Prostate gland (tissue), 2 donors: ENCODE measurements around the gene WTAP. TPM values are rescaled to one million over a fixed set of nuclear protein-coding genes. Genes with fewer than 3 reads are reported as not detected.

ENCODE experiments used
- DNase-seq: peaks from one replicate; pipeline ENCODE4 v3.0.0-alpha.2; 2019; ENCODE audit warnings: low spot score
- H3K27ac ChIP-seq, 2 donors: fragments of 200-600 bp; sonication (generic); 2 replicates each; pipeline ENCODE4 v1.5.1; 2017 to 2019
- H3K27me3 ChIP-seq: fragments of 200-600 bp; sonication (generic); replicated peaks from 2 replicates; pipeline ENCODE4 v1.5.1; 2019; ENCODE audit not compliant: insufficient read depth
- H3K36me3 ChIP-seq, 2 donors: fragments of 200-600 bp; sonication (generic); 1 replicate in 1 of 2; 2 replicates in 1 of 2; pipeline versions ENCODE4 v1.5.1 to v1.8.1; 2017 to 2019
- H3K4me1 ChIP-seq: fragments of 200-600 bp; sonication (generic); replicated peaks from 2 replicates; pipeline ENCODE4 v1.5.1; 2019
- H3K4me3 ChIP-seq, 2 donors: fragments of 200-600 bp; sonication (generic); 2 replicates each; pipeline ENCODE4 v1.5.1; 2017 to 2019
- H3K9me3 ChIP-seq: fragments of 200-600 bp; sonication (generic); 2 replicates; pipeline ENCODE4 v1.5.1; 2017
- CTCF ChIP-seq, 4 experiments: fragments of 200-600 bp in 2 of 4; fragments of 450-650 bp in 2 of 4; sonication (generic) in 2 of 4; IDR thresholded peaks; 1 replicate in 3 of 4; 2 replicates in 1 of 4; pipeline ENCODE4 v1.5.1; 2016 to 2019; ENCODE audit warnings: antibody characterized with exemption in 4 of 4, mild to moderate bottlenecking in 2 of 4, moderate library complexity in 2 of 4
- POLR2A ChIP-seq: fragments of 450-650 bp; IDR thresholded peaks from one replicate; pipeline ENCODE4 v1.6.1; 2016; ENCODE audit warnings: antibody characterized with exemption, mild to moderate bottlenecking
- POLR2AphosphoS5 ChIP-seq: sonication (generic); formaldehyde crosslinking; IDR thresholded peaks from one replicate; pipeline ENCODE4 v1.6.1; 2017; ENCODE audit warnings: antibody characterized with exemption
- WGBS: methylation state at CpG from one replicate; pipeline ENCODE4 v1.1.5; 2018; 5-methylcytosine and 5-hydroxymethylcytosine counted together
- intact Hi-C: fragments of 100-400 bp; cut with DNase I; formaldehyde crosslinking; loops from one replicate; pipeline ENCODE4 v1.14.2; 2022
- total RNA-seq, 2 donors: library from RNA; depleted of rRNA; stranded (reverse); fragments of >200 nt; gene quantifications; one replicate each; pipeline ENCODE4 v1.1.0, GENCODE V29; 2016

The WTAP gene
- total RNA-seq, 2 donors from 2014 or later, result 84.1 to 99.3 TPM

- H3K4me1 ChIP-seq, result peaks cover 8% of the 10 kb centered on the region
- H3K9me3 ChIP-seq, result no peaks in the 10 kb centered on the region
- intact Hi-C loops, result no loop called here
- TF ChIP-seq POLR2AphosphoS5 (no peak), POLR2A (no peak), CTCF (IDR thresholded peaks at IDR 0.05) (no peak)
- H3K36me3 ChIP-seq, result no peaks in the 10 kb centered on the region
- no peak for DNase-seq
- no peak overlapping the region for H3K4me3 ChIP-seq
- H3K27me3 ChIP-seq, result no peaks in the 10 kb centered on the region
- 68% methylated on average over 6 of the region's 6 CpGs for WGBS
- peak overlapping the region in 1 of 2 donors; percentile 41 for H3K27ac ChIP-seq
Measured at GRCh38 chr6:159753081-159753872, 26.0 kb downstream of the WTAP start.

- Histone ChIP-seq H3K36me3 (no peaks in the 10 kb centered on the region), H3K27ac (peak overlapping the region in 1 of 2 donors; percentile 41), H3K9me3 (no peaks in the 10 kb centered on the region), H3K27me3 (no peaks in the 10 kb centered on the region), H3K4me1 (peaks cover 8% of the 10 kb centered on the region), H3K4me3 (no peak overlapping the region)
- no peak for DNase-seq
- intact Hi-C loops, result no loop called here
- 85% methylated on average over 2 of the region's 2 CpGs for WGBS
- no peak for TF ChIP-seq POLR2AphosphoS5
- TF ChIP-seq CTCF (IDR thresholded peaks at IDR 0.05), result no peak
- no peak for TF ChIP-seq POLR2A
Measured at GRCh38 chr6:159754401-159754800, 27.1 kb downstream of the WTAP start.

GRCh38 chr6:159754959-159755914 is 27.9 kb downstream of the WTAP start:
- no peak for DNase-seq
- no peaks in the 10 kb centered on the region for H3K27me3 ChIP-seq
- H3K4me1 ChIP-seq, result peaks cover 8% of the 10 kb centered on the region
- intact Hi-C loops, result no loop called here
- H3K27ac ChIP-seq, result peak overlapping the region; percentile 21 to 41
- H3K4me3 ChIP-seq, result no peak overlapping the region
- H3K36me3 ChIP-seq, result no peaks in the 10 kb centered on the region
- TF ChIP-seq POLR2AphosphoS5, result no peak
- no peak for TF ChIP-seq POLR2A
- no peak for TF ChIP-seq CTCF (IDR thresholded peaks at IDR 0.05)
- H3K9me3 ChIP-seq, result no peaks in the 10 kb centered on the region
- 72% methylated on average over 15 of the region's 15 CpGs for WGBS

GRCh38 chr6:159756508-159756907 is 29.2 kb downstream of the WTAP start:
- intact Hi-C loops, result no loop called here
- TF ChIP-seq CTCF (IDR thresholded peaks at IDR 0.05), result no peak
- TF ChIP-seq POLR2A, result no peak
- no peak for TF ChIP-seq POLR2AphosphoS5
- WGBS, result 91% methylated on average over 4 of the region's 4 CpGs
- Histone ChIP-seq H3K27ac (no peak overlapping the region), H3K27me3 (no peaks in the 10 kb centered on the region), H3K4me1 (peaks cover 8% of the 10 kb centered on the region), H3K9me3 (no peaks in the 10 kb centered on the region), H3K36me3 (no peaks in the 10 kb centered on the region), H3K4me3 (no peak overlapping the region)
- DNase-seq, result no peak
